Measurements from ENCODE around the gene TECTB.

The TECTB gene

DNA sequence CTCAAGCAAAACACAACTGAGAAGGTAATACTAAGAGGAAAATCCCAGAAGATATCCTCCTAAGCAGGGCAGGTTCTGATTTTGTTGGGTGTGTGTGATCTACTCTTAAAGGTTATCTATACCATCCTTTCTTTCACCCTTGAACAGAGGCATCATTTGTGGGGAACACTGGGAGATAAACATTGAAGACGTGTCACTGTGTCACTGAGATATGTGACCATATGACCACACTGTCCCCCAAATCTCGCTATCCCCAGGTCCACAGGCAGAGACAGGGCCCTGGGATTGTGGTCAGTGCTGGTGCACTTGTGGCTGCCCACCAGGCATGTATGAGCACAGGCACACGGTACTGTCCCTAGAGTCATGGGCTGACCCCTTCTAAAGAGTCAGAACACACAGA is 30.0 kb downstream of the TECTB start:
- no peak for DNase-seq

DNA sequence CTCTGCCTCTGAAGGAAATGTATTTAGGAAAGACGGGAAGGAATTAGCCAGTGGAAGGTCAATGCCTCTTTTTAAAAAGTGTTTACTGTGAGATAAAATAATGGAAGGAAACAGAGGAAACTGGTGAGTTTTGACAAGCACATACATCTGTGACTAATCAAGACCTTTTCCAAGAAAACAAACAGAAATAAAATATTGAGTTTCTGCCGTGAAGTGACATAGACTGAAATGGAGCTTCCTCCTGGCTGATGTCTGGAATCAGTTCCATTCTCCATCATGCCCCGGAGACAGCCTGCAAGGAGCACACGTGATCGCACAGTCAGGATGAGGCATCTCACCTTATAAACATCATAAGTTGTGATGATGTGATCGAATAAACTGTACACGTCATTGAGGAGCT is 30.7 kb downstream of the TECTB start:
- no peak for DNase-seq

DNA sequence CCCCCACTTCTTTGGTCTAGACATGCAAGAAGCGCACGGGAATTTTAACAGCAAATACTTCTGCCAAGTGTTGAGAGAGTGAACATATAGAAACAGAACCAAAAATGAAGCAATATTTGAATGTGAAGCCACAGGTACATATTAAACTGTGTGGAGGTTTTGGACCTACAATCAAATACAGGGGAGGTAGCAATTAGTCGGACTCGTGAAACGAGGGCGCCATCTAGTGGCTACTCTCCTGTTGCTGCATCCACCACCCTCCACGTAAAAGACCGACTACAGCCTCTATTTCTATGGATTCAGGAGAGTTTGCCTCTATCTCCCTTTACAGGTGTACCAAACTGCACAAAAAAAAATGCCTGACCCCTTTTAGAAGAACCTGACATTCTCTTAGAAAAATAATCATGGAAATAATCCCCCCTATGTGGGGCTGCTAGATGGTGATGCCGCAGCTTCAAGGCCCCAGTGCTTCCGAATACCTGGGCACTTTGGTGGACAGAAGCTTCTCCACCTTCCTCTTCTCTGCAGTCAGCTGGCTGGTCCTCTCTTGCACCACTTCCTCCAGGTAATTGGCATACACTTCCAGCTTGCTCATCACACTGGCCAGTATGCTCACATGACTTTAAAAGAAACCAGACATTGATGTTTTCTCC is 31.7 kb downstream of the TECTB start:
- DNase-seq, result no peak

DNA sequence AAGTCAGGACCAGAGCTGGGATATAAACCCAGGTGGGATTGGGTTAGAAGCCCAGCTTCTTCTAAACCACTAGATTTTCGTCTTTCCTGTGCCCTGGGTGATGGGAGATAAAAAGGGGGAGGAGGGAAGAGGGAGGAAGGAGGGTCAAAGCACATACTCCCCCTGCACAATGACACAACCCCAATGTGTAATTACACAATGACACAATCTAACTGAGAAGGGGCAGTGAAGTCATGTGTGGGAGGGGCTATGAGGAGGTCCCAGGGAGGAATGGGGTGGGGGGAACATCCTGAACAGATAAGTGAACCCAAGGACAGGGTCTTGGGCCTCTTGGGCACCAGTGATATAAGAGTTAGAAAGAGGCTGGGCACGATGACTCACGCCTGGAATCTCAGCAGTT is 44.5 kb downstream of the TECTB start:
- DNase-seq, result no peak

DNA sequence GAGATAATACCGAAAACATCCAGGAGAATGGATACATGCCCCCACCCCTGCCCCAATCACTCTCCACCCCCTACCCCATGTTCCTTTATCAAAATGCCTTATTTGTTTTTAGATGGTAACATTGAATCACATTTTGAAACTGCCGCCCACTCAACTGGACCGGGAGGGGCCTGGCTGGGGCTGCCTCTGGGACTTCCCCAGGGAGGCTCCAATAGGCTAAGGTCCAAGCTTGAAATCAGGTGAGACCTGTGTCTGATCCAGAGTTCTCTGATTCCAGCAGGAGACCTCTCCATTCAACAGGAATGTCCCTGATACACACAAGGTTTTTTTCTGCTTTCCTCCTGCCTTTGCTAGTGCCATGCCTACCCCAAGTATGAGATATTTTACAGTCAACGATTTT is 47.0 kb downstream of the TECTB start:
- no peak for DNase-seq

DNA sequence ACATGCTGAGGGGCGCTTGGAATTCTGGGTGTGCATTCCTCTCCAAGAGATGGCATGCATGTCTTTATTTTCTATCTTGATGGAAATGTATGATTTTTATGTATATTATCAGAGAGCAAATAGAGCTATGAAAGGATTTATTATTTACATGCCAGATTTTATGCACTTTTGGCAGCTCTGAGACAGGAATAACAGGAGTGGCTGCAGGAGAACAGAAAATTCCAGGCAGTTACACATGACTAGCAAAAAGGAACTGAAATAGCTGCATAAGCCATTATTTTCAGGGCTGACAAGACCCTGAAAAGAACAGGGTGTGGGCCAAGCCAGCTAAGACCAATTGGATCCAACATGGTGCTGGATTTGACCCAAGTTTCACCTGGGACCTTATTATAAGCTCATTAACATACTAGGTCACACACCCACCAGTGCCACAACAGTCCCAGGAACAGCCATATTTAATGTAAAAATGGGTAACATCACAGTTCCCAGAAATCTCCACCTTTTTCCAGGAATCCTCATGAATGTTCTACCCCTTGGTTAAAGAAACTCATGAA is 47.5 kb downstream of the TECTB start:
- no peak for DNase-seq

DNA sequence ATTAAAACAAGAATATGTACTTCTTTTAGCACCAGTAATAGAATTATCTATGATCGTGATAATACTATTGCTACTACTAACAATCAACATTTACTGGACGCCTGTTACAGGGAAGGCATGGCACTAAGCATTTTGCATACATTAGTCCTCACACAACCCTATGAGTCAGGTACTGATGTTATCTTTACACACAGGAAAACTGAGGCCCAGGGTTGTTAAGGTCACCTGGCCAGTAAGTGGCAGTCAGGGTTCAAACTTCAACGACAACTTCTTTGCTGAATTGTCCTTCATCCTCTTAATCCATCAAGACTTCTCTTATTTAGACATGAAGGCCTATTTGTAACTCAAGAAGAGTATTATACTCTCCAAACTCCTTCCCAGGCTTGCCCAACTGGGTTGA is 48.8 kb downstream of the TECTB start:
- no peak for DNase-seq

DNA sequence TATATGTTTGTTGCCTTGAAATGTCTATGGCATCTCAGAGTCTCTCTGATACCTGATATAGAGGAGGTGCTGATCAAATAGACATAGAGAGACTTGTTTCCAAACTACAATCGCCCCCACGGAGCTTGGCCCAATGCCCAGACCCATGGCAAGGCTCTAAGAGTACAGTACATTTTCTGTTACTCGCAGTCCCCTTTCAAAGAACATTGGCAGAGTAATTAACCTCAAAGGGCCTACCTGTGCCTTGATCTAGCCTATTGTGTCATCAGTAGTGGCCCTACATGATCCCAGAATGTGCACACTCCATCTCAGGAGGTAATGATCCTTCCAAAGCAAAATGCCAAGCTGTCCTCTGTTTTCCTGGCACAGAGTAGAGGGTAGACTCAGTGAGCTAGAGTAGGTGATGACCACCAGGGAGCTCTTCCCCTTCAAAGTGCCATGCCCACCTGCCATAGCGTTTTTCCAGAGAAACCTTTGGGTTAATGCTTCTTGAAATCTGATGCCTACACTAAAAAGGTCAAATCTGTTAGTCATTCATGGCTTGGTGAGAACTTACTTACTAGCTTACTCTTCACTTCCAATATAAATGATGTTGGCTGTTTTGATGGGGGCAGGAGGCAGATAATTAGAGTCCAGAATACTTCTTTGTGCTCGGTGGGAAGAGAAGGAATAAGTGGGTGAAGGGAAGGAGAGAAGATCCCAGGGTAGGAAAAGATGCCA is 49.5 kb downstream of the TECTB start:
- DNase-seq, result no peak

DNA sequence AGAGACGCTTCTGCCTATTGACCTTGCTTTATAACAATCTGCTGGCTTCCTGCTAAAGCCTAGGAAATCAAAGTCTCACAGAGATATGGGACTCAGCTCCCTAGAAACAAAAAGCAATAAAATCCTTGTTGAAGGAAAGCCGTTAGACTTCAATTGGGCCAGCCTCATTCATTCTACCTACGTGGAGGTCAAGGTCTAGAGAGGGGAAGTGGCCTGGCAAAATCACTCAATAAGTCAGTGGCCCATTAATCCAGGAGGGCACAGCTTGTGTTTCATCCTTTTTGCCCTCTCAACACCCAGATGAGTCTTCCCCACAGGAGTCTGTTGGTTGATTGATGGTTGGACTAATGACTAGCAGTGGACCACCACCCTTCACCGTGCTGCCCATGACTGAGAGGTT is 50.3 kb downstream of the TECTB start:
- DNase-seq, result no peak

DNA sequence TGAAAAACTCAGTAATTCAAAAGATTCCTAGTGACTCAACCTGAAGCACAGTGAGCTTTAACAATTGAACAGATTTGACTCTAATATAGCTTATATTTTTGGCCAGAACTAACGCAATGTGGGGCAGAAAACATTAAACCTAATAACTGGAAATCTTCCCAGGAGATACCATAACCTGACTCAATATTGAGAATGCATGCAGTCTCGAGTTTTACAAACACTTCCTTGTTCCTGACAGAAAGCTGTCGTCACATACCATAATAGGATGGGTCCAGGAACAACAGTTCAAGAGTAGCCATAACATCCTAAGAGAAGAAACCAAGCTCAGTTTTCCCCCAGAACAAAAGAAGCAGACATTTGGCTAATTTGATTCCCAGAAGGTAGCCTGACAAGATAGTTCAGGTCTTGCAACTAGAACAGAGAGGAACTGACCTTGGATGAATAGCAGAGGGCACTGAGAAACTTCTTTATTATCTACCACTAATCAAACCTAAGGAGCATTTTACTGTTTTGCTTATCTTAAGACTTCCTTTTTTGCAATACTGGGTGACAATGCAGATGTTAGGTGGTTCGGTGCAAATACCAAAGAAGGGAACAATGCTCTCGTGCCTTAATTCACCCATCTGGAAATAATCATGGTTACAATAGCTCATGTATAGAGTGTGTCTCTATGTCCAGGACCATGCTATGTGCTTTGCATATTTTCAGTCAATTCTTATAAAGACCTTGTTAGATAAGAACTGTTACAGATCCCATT is 52.1 kb downstream of the TECTB start:
- no peak for DNase-seq

DNA sequence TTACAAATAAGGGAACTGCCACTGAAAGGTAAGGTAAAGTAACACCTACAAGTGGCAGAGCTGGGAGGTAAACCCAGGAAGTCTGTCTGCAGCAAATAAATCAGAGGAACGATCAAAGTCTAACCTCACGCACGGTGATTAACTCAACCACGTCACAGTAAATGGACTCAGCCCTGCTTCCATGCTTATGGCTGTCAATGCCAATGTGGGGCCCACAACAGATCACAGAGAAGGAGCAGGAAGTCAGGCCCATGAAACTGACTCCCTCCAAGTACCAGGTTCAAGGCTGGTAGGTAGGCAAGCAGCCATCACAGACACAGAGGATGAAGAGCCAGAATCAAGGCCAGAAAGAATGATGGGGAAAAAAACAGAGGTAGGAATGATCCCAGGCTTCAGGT is 52.7 kb downstream of the TECTB start:
- no peak for DNase-seq

DNA sequence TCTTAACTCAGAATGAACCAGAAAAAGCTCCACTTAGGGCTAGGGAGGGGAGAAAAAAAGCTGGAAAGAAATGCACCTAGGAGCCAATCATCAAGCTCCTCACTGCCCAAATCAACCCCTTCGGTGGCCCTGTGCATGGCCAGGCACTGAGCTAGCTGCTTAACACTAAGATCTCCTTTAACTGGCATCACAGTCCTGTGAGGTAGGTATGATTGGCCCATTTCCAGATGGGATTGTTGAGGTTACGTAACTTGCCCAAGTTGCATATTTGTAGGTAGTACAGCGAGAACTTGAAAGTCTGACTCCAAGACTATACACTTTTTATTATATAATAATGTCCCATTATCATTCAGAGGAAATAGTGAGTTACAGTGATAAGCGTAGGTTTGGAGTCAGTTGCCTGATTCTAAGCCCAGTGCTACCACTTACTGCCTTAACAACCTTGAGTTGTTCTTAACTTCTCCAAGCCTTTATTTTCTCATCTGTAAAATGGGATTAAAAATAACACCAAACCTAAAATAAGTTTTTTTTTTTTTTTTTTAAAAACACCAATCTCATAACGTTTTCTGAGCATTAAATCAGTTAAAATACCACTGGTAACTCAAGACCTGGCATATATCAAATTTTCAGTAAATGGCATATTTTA is 53.5 kb downstream of the TECTB start:
- no peak for DNase-seq

DNA sequence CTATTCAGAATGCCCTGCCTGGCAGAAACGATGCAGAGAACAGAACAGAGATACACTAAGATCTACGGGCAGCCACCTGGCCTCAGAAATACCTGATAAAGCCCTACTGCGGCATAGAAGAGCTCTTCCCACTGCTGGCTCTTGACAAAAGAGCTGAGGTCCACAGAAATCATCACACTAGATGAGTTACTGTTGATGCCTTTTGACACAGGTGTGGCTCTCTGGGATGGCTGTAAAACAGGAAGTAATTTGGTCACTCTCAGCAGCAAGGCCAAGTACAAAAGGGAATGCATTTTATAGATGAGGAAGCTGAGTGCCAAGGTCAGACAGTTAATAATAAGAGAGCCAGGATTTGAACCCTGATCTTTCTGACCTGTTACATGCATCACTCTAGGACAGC is 55.8 kb downstream of the TECTB start:
- no peak for DNase-seq

DNA sequence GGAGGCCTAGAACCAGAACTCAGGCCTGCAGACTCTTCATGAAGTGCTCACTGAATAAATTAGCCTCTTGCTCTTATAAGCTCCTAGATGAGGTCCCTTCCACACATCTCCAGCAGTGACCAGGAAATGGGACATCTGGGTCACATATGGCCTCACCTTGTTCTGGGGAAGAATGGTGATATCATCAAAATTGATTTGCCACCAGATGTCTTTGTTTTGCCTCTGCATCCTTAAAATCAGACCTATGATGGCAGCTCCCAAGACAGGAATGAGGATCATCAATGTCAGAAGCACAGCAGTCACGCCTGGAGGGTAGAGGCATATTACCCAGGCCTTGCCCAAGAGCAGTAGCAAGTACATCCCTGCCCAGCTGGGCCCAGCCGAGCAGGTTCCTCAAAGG is 57.4 kb downstream of the TECTB start:
- DNase-seq, result no peak

DNA sequence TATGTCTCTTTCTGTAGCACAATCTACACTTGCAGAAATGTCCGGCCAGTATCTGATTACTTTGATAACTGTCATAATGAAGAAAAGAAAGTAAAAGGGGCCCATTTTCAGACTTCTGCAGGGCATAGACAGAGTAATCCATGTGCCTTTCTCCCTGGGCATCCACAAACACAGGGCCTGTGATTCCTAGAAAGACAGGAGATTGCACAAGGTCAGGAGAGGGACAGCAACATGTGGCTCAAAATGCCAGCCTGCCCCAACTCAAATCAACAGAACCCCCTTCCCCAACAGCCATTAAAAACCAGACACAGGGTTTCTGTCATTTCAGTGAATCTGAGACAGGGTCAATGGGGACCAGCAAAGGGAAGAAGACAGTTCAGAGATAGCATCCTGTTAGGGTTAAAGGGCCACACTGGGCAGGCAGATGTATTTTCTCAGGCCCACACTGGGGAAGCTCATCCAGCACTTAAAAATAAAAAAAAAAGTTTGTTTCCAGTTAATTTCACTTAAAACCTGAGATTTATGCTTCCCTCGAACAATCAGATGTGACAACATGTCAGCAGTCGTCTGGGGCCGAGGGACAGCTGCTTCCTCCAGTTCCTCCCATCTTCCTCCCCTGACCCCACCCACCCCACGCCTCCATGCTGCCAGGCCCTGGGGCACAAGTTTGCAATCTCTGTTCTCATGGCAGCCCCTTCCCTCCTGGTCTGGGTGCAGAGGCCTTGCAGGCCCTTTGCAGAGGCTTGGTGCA is 60.0 kb downstream of the TECTB start:
- DNase-seq, result no peak

DNA sequence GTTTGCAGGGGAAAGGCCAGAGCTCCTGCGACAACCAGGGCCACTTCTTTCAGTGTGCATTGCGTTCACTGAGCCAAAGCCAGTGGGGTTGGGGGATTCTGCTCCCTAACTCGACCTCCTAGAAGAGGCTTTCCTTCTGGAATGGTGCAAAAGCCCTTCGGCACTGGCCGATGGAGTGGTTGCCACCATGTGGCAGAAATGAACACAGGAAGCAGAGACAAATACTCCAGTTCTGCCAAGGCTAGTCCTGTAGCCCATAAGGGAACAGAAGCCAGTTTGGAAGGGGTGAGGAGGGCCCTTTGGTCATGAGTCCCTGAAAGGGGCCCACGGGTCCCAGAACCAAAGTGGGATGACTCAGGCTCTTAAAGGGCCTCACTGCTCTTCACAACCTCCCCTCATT is 61.1 kb downstream of the TECTB start:
- no peak for DNase-seq

DNA sequence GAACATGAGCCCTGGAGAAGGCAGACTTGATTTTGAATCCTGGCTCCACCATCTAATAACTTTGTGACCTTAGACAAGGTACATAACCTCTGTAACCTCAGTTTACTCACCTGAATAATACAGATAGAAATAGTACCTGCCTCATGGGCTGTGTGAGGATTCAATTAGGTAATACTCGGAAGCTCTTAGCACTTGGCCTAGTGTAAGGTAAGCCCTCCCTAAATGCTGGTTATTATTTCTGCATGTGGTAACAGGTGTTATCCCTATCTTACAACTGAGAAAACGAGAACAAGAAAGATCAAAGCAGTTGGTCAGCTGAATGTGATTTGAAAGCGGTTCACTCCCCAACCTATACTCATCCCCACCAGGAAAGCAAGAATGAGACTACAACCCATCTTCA is 62.0 kb downstream of the TECTB start:
- DNase-seq, result no peak

DNA sequence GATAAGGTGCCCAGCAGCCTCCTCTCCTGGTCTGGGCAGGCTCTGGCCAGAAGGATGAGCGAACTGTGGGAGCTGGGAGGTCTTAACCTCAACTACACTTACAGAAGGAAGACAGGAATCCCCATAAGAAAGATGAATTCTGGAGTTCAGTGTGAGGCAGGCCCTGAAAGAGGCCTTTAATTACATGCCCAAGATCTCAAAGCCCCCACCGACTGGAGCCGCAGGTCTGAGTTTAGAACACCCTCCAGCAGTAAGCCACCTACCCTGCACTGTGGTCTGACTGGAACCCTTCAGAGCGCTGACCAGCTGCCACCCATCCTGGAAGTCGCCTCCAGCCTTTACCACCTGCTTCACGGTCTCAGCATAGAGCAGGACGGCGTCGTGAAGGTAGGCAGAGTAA is 62.5 kb downstream of the TECTB start:
- DNase-seq, result no peak

DNA sequence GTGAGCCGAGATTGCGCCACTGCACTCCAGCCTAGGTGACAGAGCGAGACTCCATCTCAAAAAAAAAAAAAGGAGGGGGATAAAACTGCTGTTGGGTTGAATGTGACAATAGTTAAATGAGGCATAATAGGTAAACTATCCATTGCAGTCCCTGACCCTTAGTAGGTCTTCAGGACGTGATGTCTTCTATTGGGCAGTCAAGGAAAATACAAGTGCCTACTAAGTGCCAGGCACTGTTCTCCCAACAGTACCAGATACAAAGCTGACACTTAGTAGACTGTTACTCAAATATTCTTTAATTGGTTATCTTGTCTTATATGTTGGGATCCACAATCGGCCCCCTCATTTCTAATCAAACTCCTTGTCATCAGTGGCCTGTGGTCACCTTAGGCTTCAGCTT is 63.6 kb downstream of the TECTB start:
- DNase-seq, result no peak

DNA sequence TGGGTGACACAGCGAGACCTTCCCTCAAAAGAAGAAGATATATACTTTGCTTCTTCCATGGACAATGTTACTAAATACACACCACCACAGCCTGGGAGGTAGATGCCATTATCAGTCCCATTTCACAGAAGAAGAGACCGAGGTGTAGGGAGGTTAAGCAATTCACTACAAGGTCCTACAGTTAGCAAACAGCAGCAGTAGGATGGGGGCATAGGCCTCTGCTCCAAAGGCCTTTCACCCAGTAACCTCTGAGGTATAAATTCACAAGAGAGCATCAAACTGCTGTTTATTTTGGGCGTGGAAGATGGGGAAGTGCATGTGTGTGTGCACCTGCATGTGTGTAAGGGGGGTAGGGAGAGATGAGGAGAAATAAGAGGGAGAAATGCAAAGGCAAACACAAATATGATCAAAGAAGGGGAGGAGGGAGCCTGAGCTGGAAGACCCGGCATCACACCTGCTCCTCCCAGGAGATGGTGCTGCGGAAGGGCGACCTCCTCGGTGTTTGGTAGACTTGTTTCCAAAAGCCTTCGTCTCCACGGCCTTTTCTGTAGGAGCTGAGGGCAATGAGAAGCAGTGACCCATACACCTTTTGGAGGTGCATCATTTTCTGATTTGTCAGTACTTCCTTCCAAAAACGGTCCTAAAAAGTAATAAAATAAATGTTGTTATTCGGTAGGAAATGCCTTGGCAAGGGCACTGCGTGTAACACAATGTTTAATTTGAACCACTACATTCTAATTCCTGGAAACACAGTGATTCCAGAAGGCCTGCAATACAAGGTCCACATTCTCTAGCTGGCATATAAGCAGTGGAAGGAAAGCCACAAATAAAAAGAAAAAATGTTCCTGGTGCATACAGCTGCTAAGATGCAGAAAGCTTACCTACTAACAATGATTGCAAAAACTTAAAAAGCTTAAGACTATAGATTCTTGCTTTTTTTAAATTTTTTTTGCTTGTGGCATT is 64.8 kb downstream of the TECTB start:
- DNase-seq, result no peak

DNA sequence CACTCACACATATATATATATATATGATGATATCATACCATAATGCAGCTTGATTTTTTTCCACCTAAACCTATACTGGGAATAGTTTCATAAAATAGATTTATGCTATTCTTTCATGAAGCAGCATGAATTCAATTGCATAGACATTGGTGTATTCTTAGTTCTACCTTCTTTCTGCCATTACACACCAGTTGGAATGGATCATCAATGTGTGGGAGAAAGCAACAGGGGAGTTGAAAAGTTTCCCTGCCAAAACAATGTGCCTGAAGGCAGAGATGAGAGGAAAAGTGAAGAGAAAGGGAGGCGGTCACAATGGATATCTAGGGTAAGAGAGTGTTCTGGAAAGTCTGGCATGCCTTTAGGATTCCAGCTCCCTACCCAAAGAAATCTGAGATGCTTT is 65.6 kb downstream of the TECTB start:
- no peak for DNase-seq

Data from GOT3 (cell line).